ENCODE measurements around the gene TCF7L1.

Gene TCF7L1

GRCh38 chr2:85257359-85257969, 124.3 kb downstream of the TCF7L1 start:
- DNase-seq = no peak

- no peak for DNase-seq
These were observed 124.9 kb downstream of the TCF7L1 start for GRCh38 chr2:85257970-85258605.

- no peak for DNase-seq
These were observed 126.0 kb downstream of the TCF7L1 start for GRCh38 chr2:85259101-85259590.

DNA sequence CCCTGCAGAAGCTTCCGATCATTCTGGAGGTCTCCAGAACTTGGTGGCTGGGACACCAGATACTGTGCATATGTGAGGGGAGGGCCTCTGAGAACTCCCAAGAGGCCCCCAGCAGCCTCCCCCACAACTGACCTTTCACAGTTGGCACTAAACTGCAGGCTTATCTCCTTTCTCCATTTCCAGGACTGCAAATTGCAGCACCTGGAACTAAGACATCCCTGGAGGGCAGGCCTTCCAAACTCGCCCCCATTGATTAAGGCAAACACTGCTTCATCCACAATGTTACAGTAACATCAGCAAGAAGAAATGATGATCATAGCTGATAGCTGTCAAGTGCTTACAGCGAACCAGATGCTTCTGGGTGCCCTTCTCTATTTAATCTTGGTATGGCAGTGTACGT, 126.7 kb downstream of the TCF7L1 start:
- DNase-seq = no peak

DNA sequence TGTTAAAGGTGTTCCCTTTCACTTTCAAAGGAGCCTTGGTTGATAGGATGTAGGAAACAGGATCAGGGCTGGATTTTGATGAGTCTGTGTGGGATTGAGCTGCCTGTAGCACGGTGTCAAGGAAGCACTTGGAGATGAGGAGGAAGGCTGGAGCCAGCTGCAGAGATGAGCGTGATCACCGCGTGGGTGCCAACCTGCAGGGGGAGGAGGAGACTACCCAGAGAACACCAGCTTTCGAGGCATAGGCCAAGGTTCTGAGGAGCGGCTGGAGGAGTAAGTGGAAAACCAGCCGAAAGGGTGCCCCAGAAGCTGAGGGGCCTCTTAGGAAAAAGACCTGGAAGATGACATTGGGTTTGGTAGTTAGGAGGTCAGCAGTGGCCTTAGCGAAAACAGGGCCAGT, 130.4 kb downstream of the TCF7L1 start:
- no peak for DNase-seq

DNA sequence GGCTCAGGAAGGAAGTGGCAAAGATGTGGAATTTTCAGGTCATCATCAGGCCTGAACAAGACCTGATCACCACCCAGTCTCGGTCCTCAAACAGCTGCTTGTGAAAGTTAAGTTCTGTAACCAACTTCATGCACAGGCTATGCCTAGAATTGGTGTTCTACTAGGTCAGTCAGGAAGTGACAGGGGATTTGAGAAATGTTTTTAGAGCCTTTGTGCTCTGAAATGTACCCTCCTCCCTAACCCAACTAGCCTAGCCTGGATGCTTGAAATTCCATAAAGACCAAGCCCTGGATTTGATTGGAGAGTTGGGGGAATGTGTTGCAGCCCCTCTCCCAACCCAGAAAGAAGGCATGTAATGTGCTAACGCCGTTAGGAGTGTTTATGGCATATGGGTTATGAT, 131.3 kb downstream of the TCF7L1 start:
- DNase-seq = no peak

GRCh38 chr2:85265304-85265703, 132.1 kb downstream of the TCF7L1 start:
- DNase-seq = no peak

DNA sequence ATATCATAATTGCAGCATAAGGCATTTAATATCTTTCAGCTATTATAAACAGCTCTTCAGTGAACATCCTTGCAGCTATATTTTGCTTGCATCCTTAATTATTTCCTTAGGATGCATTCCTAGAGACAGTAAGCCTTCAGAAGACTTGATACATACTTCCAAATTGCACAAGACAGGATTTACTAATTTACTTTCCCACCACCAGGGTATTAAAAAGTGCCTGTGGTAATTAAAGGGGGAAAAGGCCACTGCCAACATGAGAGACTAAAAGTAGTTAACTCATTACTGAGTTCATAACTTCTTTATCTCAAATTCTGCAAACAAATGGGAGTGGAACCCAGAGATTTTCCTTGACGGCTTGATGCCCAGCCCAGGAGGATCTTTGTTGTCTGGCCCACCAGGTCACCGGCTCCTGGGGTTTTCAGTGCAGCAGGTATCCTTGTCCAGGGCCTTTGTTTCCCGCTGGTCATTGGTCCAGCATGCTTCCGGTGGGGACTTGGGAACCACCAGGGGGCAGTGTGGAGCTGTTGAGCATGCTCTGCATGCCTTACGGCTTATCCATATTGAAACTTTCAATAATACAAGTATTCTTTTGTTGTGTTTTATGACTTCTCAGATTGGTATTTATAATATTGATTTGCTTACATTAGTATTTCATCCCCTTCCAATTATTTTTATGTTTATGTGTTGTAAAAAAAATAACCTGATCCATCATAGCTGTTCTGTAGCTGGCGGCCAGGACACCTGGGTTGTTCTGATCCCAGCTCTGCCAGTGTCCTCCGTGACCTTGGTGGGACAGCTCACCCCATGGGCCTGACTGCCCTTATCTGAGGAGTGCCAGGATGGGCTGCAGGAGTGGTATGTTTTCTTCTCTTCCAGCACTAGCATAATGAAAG, 133.2 kb downstream of the TCF7L1 start:
- DNase-seq = peak; percentile 71

GRCh38 chr2:85269959-85270358, 136.8 kb downstream of the TCF7L1 start:
- no peak for DNase-seq

- DNase-seq = no peak
These were observed 139.2 kb downstream of the TCF7L1 start for GRCh38 chr2:85272357-85272756.

- peak; percentile 35 for DNase-seq
These were observed 140.8 kb downstream of the TCF7L1 start for GRCh38 chr2:85273738-85274731.

- no peak for DNase-seq
These were observed 142.9 kb downstream of the TCF7L1 start for GRCh38 chr2:85275984-85276540.

DNA sequence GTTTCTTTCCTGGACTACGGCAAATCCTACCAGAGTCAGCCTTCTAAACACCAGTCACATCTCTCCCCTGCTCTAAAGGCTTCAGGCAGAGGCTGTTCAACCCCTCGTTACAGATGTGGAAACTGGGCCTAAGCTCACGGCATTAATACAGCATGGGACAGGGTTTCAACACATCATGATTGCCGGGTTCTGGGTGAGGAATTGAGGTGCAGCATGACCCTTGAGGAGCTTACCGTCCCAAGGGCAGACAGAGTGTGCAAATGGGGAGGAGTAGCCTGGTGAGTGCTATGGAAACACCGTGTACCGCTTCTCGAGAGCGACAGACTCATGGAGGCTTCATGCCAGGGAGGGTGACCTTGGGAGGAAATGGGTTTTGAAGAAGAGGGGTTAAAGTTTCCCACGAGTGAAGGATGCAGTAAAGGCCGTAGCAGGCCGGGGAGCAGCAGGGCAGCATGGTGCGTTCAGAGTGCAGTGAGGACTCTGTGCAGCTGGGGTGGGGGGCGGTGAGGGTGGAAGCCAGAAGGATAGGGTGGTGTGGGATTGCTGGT, 143.5 kb downstream of the TCF7L1 start:
- no peak for DNase-seq

DNA sequence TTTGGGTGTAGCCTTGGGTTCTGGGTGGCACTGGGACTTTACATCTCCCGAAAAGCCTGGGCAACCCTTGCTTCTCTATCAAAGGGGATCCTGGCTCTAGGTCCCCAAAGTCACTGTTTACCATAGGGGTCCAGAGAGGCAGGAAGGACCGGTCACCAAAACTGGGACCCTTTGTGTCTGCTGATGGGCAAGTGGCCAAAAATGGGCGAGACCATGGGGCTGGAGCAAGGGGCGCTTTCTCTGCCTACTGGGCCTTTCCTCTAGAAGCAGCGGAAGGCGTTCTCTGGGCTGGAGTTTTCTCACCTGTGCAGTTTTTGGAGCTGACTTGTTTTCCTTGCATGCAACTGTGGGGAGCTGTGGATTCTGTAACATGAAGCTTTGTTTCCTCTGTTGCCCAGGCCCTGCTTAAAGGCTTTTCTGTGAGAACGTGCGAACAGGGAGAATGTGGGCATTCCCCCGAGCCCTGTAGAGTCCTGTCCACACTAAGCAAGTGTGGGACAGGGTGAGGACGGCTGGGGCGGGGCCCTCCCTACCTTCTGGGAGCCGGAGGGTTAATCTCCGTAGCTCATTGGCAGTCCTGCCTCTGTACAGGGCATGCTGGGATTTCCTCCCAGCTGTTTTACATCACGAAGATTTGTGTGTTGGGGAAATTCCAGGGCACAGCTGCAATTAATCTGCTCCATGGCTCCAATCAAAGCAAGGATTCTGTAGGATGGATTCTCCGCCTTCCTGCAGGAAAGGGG, 144.4 kb downstream of the TCF7L1 start:
- no peak for DNase-seq

DNA sequence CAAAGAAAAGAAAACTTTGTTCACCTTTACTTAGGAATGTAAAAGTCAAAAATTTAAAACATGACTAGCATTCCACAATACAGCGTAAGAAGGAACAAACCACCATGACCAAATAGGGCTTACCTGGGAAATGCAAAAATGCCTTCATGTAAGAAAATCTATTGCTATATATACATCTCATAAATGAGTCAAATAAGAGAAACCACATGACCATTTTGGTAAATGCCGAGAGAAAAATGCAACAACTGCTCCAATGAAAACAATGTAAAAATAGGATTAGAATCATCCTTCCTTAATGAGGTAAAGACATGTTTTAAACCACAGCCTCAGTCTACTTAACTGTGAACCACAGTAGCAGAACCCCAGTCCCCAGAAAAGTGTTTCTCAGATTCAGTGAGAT, 145.2 kb downstream of the TCF7L1 start:
- DNase-seq = no peak

GRCh38 chr2:85281553-85281952, 148.4 kb downstream of the TCF7L1 start:
- no peak for DNase-seq

GRCh38 chr2:85282914-85283313, 149.7 kb downstream of the TCF7L1 start:
- DNase-seq = no peak

GRCh38 chr2:85283641-85284040, 150.4 kb downstream of the TCF7L1 start:
- no peak for DNase-seq

DNA sequence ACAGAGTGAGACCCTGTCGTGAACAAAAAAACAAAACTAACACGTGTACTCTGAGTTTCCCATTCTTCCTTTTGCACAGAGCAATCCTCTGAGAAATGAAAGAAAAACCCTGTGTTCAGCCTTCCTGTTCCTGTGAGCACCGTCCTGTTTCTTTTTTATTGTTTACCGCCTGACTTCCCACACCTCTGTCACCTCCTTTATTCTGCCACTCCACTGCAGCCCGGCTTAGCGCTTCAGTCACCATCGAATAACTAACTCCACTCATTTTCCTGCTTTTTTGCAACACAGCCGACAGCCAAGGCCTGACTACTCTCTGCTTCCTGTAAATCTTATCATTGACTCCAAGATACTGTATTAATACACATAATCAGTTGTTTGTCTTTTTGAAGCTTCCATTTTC, 153.7 kb downstream of the TCF7L1 start:
- no peak for DNase-seq

DNA sequence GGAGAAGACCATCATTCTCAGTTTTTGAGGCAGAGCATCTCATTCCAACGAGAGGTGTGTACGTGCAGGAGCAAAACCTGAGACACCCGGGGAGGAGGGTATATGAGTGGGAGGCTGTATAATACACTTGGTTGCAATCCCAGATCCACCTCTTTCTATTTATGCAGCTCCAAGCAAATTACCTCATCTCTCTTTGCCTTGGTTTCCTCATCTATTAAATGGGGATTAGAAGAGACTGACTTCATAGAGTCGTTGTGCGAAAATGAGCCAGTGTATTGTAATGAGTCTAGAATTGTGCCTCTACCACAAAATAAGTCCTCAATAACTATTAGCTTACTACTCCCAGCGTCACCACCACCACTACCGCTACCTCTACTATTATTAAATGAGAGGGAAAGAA, 154.5 kb downstream of the TCF7L1 start:
- DNase-seq = no peak

DNA sequence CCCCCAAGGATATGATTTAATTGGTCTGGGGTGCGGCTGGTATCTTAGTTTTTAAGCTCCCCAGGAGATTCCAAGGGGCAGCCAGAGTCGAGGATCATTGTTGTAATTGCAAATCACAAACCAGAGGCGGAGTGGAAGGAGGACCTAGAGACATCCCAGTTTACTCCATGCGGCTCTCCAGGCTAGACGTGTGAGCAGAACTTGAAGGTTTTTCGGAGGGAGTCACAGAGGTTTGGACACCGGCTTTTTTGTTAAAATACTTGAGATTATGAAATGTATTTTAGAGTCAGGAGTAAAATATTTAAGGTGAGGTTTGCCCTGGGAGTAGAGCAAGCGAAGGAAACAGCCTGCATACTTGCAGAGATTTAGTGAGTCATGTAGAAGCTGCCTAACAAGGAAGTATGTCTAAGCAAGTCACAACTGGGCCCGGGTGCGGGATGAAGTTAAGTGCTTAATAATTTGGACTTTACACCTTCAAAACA, 155.1 kb downstream of the TCF7L1 start:
- DNase-seq = no peak

Data from RPMI8226 (cell line).